Nephron (organoid): Measurements from ENCODE around the gene PTPRF.

Source experiments
- H3K27ac Mint-ChIP-seq, 3 experiments: 2 replicates each; pipeline ENCODE4 v1.8.0; 2020; ENCODE audit warnings: mixed read lengths in 3 of 3, mild to moderate bottlenecking in 2 of 3, moderate library complexity in 1 of 3
- H3K27me3 Mint-ChIP-seq: 2 replicates; pipeline ENCODE4 v1.8.0; 2021; ENCODE audit warnings: low read depth, mild to moderate bottlenecking, moderate library complexity, mixed read lengths
- H3K36me3 Mint-ChIP-seq: 2 replicates; pipeline ENCODE4 v1.8.0; 2020; ENCODE audit warnings: low read depth, mixed read lengths
- H3K4me1 Mint-ChIP-seq: 2 replicates; pipeline ENCODE4 v1.8.0; 2020; ENCODE audit warnings: mixed read lengths
- H3K4me3 Mint-ChIP-seq, 3 experiments: 2 replicates each; pipeline ENCODE4 v1.8.0; 2020; ENCODE audit warnings: mild to moderate bottlenecking in 3 of 3, mixed read lengths in 3 of 3, moderate library complexity in 2 of 3
- H3K9me3 Mint-ChIP-seq: 2 replicates; pipeline ENCODE4 v1.8.0; 2020; ENCODE audit warnings: mixed read lengths
- CTCF ChIP-seq, 3 experiments: fragments of 200-600 bp; sonication (generic); IDR thresholded peaks; one replicate each; pipeline ENCODE4 v1.5.0; 2021; ENCODE audit warnings: antibody characterized with exemption in 3 of 3; ENCODE audit not compliant: unreplicated experiment in 3 of 3

PTPRF gene

GRCh38 chr1:43558346-43558841 is 27.7 kb downstream of the PTPRF start:
- no peaks in the 10 kb centered on the region for H3K27me3 Mint-ChIP-seq
- no peak overlapping the region for H3K27ac Mint-ChIP-seq
- peaks cover 27% of the 10 kb centered on the region for H3K36me3 Mint-ChIP-seq
- peaks cover 20% of the 10 kb centered on the region for H3K4me1 Mint-ChIP-seq
- H3K9me3 Mint-ChIP-seq = no peaks in the 10 kb centered on the region
- H3K4me3 Mint-ChIP-seq = peak overlapping the region in 1 of 3 experiments; percentile 25
- no peak for TF ChIP-seq CTCF (IDR thresholded peaks at IDR 0.05; ENCODE audit: unreplicated experiment in 3 of 3)

DNA sequence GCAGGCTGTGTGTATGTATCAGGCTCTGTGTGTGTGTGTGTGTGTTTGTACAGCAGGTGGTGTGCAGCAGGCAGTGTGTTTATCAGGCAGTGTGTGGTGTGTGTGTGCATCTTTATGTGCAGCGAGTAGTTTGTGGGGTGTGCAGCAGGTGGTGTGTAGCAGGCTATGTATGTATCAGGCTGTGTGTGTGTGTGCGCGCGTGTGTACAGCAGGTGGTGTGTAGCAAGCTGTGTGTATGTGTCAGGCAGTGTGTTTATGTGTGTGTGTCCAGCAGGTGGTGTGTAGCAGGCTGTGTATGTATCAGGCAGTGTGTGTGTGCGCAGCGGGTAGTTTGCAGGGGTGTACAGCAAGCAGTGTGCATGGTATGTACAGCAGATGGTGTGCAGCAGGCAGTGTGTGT is 29.0 kb downstream of the PTPRF start:
- Mint-ChIP-seq H3K4me3 (no peak overlapping the region), H3K4me1 (peaks cover 32% of the 10 kb centered on the region), H3K36me3 (peaks cover 14% of the 10 kb centered on the region), H3K27ac (no peak overlapping the region), H3K27me3 (no peaks in the 10 kb centered on the region), H3K9me3 (no peaks in the 10 kb centered on the region)
- TF ChIP-seq CTCF (IDR thresholded peaks at IDR 0.05; ENCODE audit: unreplicated experiment in 3 of 3) = no peak

DNA sequence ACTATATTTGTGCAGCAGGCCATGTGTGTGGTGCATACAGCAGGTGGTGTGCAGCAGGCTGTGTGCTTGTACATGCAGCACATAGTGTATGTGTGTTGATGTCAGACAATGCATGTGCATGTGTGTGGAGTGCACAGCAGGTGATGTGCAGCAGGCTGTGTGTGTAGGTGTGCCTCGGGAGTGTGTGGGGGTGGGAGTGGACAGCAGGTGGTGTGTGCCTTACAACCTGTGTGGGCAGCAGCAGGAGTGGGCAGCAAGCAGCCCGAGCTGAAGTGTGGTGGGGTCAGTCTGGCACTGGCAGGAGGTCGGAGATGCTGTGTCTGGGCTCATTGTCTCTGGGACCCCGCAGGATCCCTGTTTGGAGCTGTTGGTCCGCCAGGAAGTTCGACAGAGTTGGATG is 29.6 kb downstream of the PTPRF start:
- Mint-ChIP-seq H3K27me3 (no peaks in the 10 kb centered on the region), H3K36me3 (peaks cover 11% of the 10 kb centered on the region), H3K4me1 (peaks cover 38% of the 10 kb centered on the region), H3K27ac (no peak overlapping the region), H3K9me3 (no peaks in the 10 kb centered on the region), H3K4me3 (no peak overlapping the region)
- TF ChIP-seq CTCF (IDR thresholded peaks at IDR 0.05; ENCODE audit: unreplicated experiment in 3 of 3) = no peak

GRCh38 chr1:43563876-43564539 is 33.3 kb downstream of the PTPRF start:
- Mint-ChIP-seq H3K4me1 (peaks cover 56% of the 10 kb centered on the region), H3K27ac (peak overlapping the region; percentile 93 to 97 (median 95))

GRCh38 chr1:43564551-43565348 is 34.1 kb downstream of the PTPRF start:
- H3K4me1 Mint-ChIP-seq = peaks cover 56% of the 10 kb centered on the region
- H3K9me3 Mint-ChIP-seq = no peaks in the 10 kb centered on the region
- H3K4me3 Mint-ChIP-seq = peak overlapping the region; percentile 55 to 66 (median 61)
- peak overlapping the region; percentile 93 to 97 (median 95) for H3K27ac Mint-ChIP-seq
- H3K27me3 Mint-ChIP-seq = no peaks in the 10 kb centered on the region
- TF ChIP-seq CTCF (IDR thresholded peaks at IDR 0.05; ENCODE audit: unreplicated experiment in 3 of 3) = no peak
- H3K36me3 Mint-ChIP-seq = peaks cover 3% of the 10 kb centered on the region

More at GRCh38 chr1:43563876-43564539, 33.3 kb downstream of the PTPRF start:
- no peaks in the 10 kb centered on the region for H3K27me3 Mint-ChIP-seq
- H3K9me3 Mint-ChIP-seq = no peaks in the 10 kb centered on the region
- H3K4me3 Mint-ChIP-seq = peak overlapping the region; percentile 56 to 66 (median 64)
- TF ChIP-seq CTCF (IDR thresholded peaks at IDR 0.05; ENCODE audit: unreplicated experiment in 3 of 3) = no peak
- peaks cover 3% of the 10 kb centered on the region for H3K36me3 Mint-ChIP-seq
